ENCODE measurements around the gene ACTN3.

Gene ACTN3

DNA sequence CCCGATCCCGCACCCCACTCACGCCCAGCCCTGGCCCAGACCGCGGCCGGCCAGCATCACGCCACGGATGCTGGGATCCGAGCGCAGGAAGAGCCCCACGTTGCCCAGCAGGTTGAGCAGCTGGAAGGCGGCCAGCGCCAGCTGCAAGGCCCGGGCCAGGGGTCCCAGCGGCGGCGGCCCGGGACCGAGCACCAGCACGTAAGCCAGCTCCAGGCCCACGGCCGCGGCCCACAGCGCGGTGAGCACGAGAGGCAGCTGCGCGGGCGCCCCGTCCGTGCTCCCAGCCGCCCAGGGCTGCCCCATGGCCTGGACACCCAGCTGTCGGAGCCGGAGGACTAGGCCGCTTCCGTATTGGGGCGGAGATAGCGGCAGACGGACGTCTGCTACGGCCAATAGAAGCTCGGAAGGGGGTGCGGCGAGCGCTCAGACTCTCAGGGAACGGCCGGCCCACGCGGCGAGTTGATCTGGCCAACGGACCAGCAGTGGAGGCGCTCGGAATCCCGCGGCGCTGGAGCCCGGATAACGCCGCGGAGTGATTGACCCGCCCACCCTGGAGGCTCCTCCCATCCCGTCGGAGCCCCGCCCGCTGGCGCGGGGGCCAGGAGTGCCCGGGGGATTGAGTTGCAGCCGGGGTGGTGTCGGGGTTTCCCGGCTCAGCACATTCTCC lies 869 bp upstream of the ACTN3 start, which contains the start of gene ZDHHC24:
TSS of gene ZDHHC24 (minus strand) at position 348 of the 667 bp plus-strand sequence. CDS start at position 303, 45 bp downstream.
- DNase-seq: peak; percentile 96 to 97

DNA sequence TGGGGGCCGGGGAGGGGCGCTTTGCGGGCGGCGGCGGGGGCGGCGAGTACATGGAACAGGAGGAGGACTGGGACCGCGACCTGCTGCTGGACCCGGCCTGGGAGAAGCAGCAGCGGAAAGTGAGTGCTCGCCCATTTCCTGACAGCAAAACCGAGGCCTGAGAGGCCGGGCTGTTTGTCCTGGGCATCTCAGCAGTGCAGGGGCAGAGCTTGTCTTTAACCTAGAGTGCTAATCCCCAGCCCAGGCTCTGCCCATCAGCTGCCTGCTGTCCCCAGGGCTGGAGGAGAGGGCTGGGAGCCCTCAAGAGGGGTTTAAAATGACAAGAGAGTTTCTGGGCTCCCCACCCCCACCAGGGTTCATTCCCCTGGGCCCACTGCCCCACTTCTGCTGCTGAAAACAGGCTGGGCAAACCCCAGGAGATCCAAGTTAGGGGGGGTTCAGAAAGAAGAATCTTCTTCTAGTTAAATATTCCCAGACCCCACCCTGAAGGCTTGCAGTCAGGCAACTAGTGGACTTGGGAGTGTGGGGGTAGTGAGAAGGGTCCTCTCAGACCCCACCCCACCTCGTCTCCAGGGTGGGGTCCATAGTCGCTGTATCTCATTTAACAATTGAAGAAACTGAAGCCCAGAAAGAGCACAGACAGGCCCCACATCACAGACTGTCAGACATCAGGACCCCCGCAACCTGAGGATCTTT lies 411 bp downstream of the ACTN3 start:
- peak in 1 of 2 experiments; percentile 11 for DNase-seq

DNA sequence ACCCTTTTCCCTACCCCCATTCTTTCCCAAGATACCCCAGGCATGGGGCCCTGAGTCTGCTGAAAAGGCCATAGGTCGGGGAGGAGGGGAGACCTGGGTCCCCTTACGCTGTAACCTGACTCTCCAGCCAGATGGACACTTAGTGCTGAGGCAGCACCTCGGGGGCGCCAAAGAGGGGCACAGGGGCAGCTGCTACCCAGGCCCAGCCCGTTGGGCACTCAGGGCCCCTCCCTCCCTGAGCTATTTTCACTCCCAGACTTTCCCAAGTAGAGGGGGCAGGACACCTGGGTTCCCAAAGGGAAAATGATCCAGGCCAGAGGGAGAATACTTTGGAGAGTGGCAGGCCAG lies 933 bp downstream of the ACTN3 start:
- no peak for DNase-seq

DNA sequence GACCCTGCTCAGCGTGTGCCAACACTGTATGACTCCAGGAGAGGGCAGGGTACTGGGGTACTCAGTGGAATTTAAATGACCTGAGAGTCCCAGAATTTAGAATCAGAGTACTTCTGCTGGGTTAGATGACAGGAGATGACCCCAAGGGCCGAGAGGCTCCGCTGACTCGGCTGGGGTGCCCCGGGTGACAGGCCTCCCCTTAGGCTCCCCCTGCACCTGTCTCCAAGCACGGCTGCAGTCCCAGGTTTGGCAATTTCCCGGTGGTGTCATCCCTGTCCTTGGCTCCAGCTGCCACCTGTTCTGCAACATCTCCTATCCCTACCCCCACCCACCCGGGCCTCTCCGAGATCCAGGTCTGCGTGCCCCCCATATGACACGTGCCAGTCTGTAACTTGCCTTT lies 1.3 kb downstream of the ACTN3 start:
- DNase-seq: no peak

DNA sequence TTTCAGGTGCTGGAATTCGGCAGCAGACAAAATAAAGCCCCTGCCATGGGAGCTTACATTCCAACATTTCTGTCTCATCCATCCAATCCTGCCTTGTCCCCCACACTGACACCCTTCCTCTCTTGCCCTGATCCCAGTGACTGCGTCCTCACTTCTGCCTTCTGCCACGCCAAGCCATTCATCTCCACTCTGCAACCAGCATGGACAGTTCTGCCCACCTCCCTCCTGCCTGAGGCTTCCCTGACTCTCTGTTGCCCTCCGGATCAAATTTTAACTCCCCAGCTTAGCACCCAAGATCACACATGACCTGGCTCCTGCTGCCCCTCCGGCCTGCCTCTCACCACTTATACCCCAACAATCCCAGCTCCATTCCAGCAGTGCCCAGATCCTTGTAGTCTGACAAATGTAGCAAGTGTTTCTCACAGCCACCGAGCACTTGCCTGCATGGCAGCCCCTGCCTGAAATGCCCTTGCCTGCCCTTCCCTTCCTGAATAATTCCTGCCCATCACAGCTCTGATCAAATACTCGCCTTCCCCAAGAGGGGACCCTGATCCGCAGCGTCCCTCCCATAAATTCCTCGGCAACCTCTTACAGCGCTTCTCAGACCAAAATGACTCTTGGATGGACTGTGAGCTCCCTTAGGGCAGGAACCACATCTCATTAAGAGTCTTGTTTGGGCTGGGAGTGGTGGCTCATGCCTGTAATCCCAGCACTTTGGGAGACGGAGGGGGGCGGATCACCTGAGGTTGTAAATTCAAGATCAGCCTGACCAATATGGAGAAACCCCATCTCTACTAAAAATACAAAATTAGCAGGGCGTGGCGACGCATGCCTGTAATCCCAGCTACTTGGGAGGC lies 2.3 kb downstream of the ACTN3 start:
- DNase-seq: no peak

DNA sequence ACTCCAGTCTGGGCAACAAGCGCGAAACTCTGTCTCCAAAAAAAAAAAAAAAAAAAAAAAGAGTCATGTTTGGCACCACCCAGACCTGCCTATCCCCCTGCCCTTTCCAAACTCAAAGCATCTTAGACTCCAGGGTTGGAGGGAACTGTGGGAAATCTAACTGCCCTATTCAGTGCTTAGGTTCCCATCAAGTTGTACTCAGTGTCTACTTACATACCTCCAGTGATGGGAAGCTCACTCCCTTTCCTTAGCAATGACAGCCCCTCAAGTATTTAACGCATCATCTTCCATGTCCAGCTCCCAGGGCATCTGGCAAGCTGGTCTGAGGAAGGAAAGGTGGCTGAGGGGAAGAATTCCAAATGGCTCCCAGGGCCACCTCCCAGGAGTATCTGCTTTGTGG lies 3.0 kb downstream of the ACTN3 start:
- DNase-seq: no peak

DNA sequence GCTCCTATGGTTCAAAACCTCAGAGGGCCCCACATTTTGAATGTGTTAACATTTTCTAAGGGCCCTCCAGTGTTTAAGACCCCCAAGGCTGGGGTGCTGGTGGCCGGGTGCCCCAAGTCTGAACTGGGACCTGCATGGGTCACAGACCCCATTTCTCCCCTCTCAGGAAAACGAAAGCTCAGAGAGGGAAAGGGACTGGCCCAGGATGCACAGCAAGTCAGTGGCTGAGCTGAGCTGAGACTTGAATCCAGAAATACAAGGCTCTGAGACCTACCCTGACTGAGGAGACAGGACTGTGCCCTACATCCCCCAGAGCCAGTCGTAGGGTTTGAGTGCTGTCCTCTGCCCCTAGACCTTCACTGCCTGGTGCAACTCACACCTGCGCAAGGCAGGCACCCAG lies 4.2 kb downstream of the ACTN3 start:
- no peak for DNase-seq

DNA sequence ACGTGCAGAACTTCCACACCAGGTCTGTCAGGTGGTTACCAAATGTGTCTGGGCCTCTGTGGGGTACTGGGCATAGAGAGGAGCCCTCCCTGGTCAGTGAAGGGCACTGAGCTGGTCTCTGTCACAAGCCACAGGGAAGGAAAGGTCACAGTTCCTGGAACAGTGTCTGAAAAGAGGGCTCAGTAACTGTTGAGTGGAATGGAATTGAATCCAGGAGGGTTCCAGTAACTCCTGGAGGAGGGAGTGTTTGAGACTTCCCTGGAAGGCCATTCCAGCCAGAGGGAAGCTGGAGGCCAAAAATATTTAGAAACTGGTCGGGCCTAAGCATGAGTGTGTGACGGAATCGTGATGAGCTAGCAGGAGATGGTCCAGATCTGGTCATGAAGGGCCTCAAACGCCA lies 7.9 kb downstream of the ACTN3 start:
- no peak for DNase-seq

DNA sequence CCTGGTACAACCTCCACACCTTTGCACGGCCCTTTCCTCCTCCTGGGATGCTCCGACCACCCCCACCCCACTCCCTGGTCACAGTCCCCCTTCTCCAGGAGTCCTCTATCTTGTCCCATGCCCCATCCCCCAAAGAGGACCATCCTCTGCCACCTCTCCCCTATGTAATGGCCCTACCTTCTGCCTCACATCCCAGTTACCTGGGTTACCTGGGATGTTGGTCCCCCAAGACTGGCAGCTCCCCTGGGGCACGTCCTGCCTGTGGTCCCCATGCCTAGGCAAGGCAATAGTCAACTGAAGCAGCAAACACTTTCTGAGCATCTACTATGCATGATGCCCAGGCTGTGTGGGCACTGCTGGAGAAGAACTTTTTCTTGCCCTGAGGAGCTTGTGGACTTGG lies 8.7 kb downstream of the ACTN3 start:
- no peak for DNase-seq

DNA sequence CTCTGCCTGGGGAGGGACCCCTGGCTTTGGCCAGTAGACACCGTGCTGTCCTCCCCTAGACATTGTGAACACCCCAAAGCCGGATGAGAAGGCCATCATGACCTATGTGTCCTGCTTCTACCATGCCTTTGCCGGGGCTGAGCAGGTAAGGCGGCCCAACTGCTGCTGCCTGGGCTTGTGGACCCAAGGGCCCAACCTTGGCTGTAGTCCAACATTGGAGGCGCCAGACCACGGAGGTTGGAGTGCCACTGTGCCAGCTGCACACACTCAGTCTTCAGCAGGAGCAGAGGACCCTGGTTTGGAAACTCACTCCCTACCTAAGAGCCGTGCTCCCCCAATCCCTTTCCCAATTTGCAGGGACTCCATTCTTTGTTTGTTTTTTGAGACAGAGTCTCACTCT lies 9.4 kb downstream of the ACTN3 start:
- no peak for DNase-seq

DNA sequence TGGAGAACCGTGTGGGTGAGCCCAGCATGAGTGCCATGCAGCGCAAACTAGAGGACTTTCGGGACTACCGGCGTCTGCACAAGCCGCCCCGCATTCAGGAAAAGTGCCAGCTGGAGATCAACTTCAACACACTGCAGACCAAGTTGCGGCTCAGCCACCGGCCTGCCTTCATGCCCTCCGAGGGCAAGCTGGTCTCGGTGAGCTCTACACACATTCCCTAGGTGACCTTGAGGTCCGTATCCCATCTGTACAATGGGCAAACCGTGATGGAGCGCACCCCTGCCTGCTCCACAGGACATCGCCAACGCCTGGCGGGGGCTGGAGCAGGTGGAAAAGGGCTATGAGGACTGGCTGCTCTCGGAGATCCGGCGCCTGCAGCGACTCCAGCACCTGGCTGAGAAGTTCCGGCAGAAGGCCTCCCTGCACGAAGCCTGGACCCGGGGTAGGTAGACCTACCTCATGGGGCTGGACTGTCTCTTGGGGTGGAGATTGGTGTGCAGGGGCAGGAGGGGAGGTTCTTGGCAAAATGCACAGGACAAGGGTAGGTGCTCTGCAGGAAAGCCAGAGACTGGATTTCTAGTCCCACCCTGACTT lies 11.1 kb downstream of the ACTN3 start:
- no peak for DNase-seq

DNA sequence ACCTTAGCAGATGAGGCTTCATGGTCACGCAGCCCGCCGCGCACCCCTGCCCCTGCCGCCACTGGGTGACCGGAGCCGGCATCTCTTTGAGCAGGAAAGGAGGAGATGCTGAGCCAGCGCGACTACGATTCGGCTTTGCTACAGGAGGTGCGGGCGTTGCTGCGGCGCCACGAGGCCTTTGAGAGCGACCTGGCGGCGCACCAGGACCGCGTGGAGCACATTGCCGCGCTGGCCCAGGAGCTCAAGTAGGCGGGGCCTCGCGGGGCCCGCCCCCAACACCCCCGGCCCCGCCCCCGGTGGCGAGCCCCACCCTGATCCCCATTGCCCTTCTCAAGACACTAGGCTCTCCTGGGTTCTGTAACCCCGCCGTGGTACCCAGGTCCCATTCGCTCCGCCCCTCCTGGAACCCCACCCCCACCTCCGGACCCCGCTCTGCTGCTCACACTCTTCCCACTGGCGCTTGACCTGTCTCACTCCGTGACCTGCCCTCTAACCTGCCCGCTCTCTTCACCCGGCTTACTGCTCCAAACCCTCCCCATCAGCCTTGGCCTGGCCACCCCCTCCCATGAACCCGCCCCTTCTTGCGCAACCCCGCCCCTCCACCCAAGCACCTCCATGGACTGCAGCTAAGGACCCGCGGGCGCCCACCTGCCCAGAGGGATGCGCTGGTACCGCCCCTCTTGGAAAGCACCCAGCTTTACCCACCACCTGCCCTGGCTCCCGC lies 12.6 kb downstream of the ACTN3 start:
- DNase-seq: peak; percentile 23 to 24

DNA sequence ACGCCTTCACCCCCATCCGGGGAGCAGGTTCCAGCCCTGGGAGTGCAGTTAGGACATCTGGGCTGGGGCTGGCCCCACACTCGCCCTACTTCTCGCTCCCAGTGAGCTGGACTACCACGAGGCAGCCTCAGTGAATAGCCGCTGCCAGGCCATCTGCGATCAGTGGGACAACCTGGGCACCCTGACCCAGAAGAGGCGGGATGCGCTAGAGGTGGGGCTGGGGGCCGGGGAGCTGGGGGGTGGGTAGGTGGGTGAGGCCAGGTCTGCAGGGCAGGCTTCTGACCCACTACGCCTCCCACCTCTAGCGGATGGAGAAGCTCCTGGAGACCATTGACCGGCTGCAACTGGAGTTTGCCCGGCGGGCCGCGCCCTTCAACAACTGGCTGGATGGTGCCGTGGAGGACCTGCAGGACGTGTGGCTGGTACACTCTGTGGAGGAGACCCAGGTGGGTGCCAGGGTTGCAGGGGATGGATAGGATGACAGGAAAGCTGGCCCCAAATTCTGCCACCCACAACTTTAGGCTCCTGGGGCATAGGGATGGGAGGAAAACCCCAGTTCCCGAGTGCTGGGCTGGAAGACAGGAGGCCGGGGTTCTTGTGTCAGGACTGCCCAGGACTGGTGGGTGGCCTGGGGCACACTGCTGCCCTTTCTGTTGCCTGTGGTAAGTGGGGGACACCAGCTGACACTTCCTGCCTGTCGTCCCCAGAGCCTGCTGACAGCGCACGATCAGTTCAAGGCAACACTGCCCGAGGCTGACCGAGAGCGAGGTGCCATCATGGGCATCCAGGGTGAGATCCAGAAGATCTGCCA lies 13.4 kb downstream of the ACTN3 start:
- no peak for DNase-seq

DNA sequence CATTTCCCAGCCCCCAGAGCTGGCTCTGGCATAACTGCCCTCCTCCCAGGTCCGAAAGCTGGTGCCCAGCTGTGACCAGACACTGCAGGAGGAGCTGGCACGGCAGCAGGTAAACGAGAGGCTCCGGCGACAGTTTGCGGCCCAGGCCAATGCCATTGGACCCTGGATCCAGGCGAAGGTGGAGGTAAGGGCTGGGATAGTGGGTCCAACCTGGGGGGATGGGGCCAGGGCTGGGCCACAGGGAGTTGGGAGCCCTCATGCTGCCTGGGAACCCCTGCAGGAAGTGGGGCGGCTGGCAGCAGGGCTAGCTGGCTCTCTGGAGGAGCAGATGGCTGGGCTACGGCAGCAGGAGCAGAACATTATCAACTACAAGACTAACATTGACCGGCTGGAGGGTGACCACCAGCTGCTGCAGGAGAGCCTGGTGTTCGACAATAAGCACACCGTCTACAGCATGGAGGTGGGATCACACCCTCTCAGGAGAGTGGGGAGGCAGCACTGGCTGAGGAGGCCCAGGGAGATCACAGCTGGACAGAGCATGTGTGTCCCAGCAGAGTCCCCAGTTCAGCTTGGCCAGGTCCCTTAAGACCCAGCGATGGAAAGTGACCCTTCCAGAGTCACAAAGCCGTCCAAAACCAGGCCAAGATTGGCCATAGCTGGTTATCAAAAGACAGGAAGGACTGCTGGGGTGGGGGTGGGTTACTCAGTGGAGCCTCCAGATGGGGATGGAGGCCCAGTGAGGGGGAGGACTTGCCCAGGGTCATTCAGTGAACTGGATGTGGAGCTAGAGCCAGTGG lies 14.7 kb downstream of the ACTN3 start:
- DNase-seq: no peak

DNA sequence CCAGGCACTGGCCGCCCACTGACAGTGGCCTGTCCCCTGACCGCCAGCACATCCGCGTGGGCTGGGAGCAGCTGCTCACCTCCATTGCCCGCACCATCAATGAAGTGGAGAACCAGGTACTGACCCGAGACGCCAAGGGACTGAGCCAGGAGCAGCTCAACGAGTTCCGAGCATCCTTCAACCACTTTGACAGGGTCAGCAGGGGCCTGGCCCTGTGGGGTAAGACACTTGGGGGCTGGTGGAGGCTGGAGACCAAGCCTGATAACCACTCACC lies 15.2 kb downstream of the ACTN3 start:
- no peak for DNase-seq

DNA sequence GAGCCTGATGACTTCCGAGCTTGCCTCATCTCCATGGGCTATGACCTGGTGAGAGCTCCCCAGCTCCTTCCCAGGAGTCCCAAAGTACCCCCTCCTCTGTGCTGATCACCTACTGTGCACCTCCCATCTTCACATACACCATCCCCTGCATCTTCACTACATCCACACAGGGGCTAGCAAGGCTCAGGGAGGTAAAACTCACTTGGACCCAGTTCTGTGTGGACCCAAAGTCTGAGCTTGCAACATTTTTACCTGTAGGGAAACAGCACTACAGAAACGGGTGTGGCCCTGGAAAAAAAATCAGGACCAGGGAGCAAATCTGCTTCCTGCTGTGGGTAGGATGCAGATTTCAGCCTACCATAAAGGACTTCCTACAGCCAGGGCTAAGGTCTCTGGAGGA lies 15.6 kb downstream of the ACTN3 start:
- no peak for DNase-seq

DNA sequence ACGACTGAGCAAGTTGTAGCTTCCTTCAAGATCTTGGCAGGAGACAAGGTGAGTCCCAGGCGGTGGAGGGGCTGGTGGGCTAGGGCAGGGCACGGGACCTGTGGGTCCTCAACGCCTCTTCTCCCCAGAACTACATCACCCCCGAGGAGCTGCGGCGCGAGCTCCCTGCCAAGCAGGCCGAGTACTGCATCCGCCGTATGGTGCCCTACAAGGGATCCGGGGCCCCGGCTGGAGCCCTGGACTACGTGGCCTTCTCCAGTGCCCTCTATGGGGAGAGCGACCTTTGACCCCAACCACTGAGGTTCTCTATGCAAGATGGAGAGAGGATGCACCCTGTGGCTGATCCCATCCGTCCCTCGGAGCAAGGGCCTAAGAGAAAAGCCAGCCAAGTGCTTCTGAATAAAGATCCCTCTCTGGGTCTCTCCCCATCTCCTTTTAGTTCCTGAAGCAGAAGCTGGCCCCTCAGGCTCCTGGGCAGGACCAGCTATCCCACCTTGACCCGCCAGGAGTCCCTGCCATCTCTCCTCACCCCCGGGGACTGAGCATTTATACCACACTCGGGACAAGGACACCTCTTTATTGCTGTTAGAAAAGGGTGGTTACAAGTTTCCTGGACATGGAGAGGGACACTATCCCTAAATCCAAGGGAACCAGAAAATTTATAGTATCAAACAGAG lies 16.3 kb downstream of the ACTN3 start:
- DNase-seq: no peak

DNA sequence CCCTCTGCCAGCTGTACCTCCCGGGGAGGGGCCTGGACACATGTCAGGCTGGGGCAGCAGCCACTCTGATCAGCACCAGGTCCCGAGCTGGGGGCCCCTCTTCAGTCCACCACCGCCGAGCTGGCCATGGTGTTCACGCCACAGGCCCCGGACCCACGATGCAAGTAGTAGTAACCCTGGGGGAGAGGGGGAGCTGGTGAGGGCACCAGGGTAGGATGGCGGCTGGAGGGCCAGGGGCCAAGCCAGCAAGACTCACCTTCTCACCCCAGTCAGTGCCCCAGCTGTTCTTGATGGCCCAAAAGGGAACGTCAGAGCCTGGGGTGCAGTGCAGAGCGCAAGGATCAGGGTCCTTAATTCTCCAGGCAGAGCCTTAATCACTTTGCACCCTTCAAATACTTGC lies 17.1 kb downstream of the ACTN3 start:
- DNase-seq: no peak

DNA sequence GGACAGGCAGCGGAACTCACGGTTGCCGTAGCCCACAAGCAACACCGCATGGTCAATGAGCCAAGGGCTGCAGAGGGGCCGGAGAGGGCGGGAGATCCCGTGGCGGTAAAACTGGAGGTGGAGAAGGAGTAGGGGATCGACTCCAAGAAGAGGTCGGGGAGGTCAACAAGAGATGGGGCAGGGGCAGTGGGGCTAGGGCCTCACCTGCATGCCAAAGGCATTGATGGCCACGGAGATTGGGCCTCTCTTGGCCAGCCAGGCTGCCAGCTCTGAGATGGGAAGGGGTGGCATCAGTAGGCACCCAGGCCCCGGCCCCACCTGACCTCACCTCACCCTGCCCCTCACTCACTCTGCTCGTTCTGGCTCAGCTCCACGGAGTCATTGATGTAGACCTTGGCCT lies 17.8 kb downstream of the ACTN3 start:
- no peak for DNase-seq

DNA sequence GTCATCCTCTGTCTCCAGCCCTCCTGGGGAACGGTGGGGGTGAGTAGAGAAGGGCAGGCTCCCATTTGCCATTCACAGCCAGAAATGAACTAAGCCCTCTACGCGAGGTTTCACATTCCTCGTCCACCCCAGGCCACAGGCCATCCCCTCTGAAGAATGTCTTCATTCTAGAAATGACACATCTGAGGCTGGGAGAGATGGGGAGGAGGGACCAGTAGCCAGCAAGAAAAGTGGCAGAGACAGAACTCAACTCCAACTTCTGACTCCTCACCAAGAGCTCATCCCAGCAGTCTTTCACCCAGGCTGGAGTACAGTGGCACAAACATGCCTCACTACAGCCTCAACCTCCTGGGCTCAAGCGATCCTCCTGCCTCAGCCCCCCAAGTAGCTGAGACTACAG lies 18.3 kb downstream of the ACTN3 start:
- DNase-seq: no peak

DNA sequence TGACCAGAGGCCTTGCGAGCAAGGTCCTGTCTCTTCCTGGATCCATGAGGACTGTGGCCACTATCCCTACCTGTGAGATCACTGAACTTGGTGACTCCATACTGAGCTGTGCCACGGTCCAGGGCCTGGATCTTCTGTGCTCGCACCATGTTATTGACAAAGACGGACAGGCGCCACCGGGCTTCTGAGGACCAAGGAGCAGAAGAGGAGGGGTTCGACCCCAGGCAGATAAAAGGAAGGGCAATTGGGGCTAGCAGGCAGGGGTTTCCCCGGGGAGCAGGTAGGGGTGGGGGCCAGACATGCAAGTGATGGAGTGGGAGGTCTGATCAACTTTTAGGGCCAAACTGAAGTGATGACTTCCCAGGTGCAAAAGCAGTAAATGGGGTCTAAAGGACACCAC lies 19.5 kb downstream of the ACTN3 start:
- no peak for DNase-seq

All from activated CD4-positive, alpha-beta T cell treated with anti-CD3 and anti-CD28 coated beads, Interleukin-2, amount 50 U/mL, for 48 hours (primary cell).